Esophagus muscularis mucosa (tissue), 3 donors: Measurements from ENCODE around the gene ARHGAP12.

ENCODE experiments used
- CTCF ChIP-seq, 3 experiments: fragments of 200-600 bp in 2 of 3; fragments of 450-650 bp in 1 of 3; sonication (generic) in 2 of 3; IDR thresholded peaks; one replicate each; pipeline ENCODE4 v1.5.1; 2017 to 2019; ENCODE audit warnings: antibody characterized with exemption in 3 of 3, mild to moderate bottlenecking in 2 of 3, moderate library complexity in 1 of 3
- POLR2A ChIP-seq: fragments of 450-650 bp; IDR thresholded peaks from one replicate; pipeline ENCODE4 v1.6.1; 2017; ENCODE audit warnings: antibody characterized with exemption, moderate library complexity, mild to moderate bottlenecking, low read depth

- no peak for TF ChIP-seq POLR2A
- TF ChIP-seq CTCF (IDR thresholded peaks at IDR 0.05), result no peak
Observed at GRCh38 chr10:31936933-31937332, 8.3 kb upstream of the ARHGAP12 start.
